Stimulated activated CD8-positive, alpha-beta memory T cell treated with anti-CD3 and anti-CD28 coated beads, Interleukin-7, amount 100 ng/mL, for 24 hours (primary cell): ENCODE results near the gene GUCY1A2.
"Not testable (repeated sequence)": the region's sequence is repeated elsewhere in the genome, so short reads cannot be mapped to it uniquely, and the experiment has no call there.

Source experiments
- DNase-seq: peaks from one replicate; pipeline ENCODE4 v3.0.0-alpha.2; 2020; ENCODE audit warnings: low read depth

GUCY1A2 gene

GRCh38 chr11:107018219-107018901 lies at the start of gene GUCY1A2:
GUCY1A2 (minus strand) TSS chr11:107018476; CDS start chr11:107018055, 421 bp downstream.
- no peak for DNase-seq

GRCh38 chr11:107054391-107054790 lies 36.1 kb upstream of the GUCY1A2 start:
- DNase-seq, result no peak

- not testable (repeated sequence) for DNase-seq
Measured at GRCh38 chr11:107051332-107051731, 33.1 kb upstream of the GUCY1A2 start.

- DNase-seq, result not testable (repeated sequence)
Measured at GRCh38 chr11:107050899-107051298, 32.6 kb upstream of the GUCY1A2 start.

- DNase-seq, result no peak
Measured at GRCh38 chr11:107050121-107050520, 31.8 kb upstream of the GUCY1A2 start.

GRCh38 chr11:107044503-107044902 lies 26.2 kb upstream of the GUCY1A2 start:
- DNase-seq, result no peak

GRCh38 chr11:107043242-107044006 lies 25.1 kb upstream of the GUCY1A2 start:
- no peak for DNase-seq

GRCh38 chr11:107042748-107043147 lies 24.5 kb upstream of the GUCY1A2 start:
- no peak for DNase-seq

GRCh38 chr11:107041088-107041444 lies 22.8 kb upstream of the GUCY1A2 start:
- no peak for DNase-seq

GRCh38 chr11:107040433-107041087 lies 22.3 kb upstream of the GUCY1A2 start:
- DNase-seq, result no peak

GRCh38 chr11:107025673-107026072 lies 7.4 kb upstream of the GUCY1A2 start:
- no peak for DNase-seq

- no peak for DNase-seq
Measured at GRCh38 chr11:107020594-107020993, 2.3 kb upstream of the GUCY1A2 start.

- DNase-seq, result no peak
Measured at GRCh38 chr11:107018902-107019493, 722 bp upstream of the GUCY1A2 start.

GRCh38 chr11:107017433-107018218 lies 650 bp downstream of the GUCY1A2 start:
- DNase-seq, result no peak

GRCh38 chr11:107017104-107017432 lies 1.2 kb downstream of the GUCY1A2 start:
- no peak for DNase-seq

- no peak for DNase-seq
Measured at GRCh38 chr11:107014871-107015270, 3.4 kb downstream of the GUCY1A2 start.

- no peak for DNase-seq
Measured at GRCh38 chr11:107011977-107012376, 6.3 kb downstream of the GUCY1A2 start.

- no peak for DNase-seq
Measured at GRCh38 chr11:107009190-107009589, 9.1 kb downstream of the GUCY1A2 start.

GRCh38 chr11:107006076-107006833 lies 12.0 kb downstream of the GUCY1A2 start:
- no peak for DNase-seq

GRCh38 chr11:106999196-106999595 lies 19.1 kb downstream of the GUCY1A2 start:
- DNase-seq, result no peak

GRCh38 chr11:106998916-106999188 lies 19.4 kb downstream of the GUCY1A2 start:
- DNase-seq, result no peak
